Measurements from ENCODE around the gene ITPK1. TPM values are rescaled to one million over a fixed set of nuclear protein-coding genes. Genes with fewer than 3 reads are reported as not detected.

The ITPK1 gene
- total RNA-seq, 4 donors from 2014 or later = 19.7 to 97.7 (median 26.5) TPM

- TF ChIP-seq, protein P1, sequence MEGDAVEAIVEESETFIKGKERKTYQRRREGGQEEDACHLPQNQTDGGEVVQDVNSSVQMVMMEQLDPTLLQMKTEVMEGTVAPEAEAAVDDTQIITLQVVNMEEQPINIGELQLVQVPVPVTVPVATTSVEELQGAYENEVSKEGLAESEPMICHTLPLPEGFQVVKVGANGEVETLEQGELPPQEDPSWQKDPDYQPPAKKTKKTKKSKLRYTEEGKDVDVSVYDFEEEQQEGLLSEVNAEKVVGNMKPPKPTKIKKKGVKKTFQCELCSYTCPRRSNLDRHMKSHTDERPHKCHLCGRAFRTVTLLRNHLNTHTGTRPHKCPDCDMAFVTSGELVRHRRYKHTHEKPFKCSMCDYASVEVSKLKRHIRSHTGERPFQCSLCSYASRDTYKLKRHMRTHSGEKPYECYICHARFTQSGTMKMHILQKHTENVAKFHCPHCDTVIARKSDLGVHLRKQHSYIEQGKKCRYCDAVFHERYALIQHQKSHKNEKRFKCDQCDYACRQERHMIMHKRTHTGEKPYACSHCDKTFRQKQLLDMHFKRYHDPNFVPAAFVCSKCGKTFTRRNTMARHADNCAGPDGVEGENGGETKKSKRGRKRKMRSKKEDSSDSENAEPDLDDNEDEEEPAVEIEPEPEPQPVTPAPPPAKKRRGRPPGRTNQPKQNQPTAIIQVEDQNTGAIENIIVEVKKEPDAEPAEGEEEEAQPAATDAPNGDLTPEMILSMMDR (IDR thresholded peaks at IDR 0.05) = no peak
- no peak for TF ChIP-seq POLR2A (IDR thresholded peaks at IDR 0.05)
- no peak for DNase-seq
- no peak overlapping the region for H3K4me3 ChIP-seq
- no peak overlapping the region for H3K27ac ChIP-seq
- intact Hi-C loops (cut with DNase I; ENCODE audit: low total_unique reads) = no loop called here
- H3K27me3 ChIP-seq = no peaks in the 10 kb centered on the region
- no peaks in the 10 kb centered on the region for H3K4me1 ChIP-seq
- no peaks in the 10 kb centered on the region for H3K36me3 ChIP-seq
- no peaks in the 10 kb centered on the region for H3K9me3 ChIP-seq
These were observed 176.0 kb downstream of the ITPK1 start for GRCh38 chr14:92939699-92940098.

DNA sequence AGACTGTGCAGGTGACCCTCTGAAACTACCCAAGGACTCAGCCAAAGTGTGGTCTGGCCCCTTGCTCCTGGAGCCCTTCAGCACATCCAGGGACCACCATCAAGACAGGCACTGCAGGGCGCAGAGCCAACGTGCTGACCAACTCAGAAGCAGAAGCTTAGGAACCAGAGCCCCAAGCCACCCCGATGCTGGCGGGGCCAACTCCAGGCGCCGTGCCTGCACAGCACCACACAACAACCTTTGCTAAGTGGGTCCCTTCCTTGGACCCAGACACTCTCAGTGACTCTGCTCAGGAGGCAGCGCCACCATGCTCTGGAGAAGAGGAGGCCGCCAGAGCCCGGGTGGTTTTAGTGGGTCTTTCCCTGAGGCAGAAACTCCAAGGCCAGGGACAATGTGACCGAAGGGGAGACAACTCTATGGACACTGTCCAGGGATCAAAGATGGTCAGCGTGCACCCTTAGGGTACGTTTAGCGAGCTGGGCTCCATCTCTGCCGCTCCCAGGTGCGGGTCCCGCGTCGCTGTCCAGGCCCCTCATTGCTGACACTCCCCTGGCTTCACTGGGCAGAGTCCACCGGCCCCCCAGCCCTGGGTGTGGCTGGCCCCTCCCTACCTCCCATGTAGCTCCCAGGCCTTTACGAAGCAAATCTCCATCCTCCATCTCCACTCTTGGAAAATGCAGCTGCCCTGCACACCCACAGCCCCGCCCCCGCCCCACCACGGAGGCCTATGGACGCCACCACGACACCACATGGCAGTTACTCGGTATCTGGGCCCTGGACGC lies 176.6 kb downstream of the ITPK1 start:
- no peaks in the 10 kb centered on the region for H3K27me3 ChIP-seq
- intact Hi-C loops (cut with DNase I; ENCODE audit: low total_unique reads) = no loop called here
- TF ChIP-seq POLR2A (IDR thresholded peaks at IDR 0.05) = no peak
- TF ChIP-seq, protein P1 (IDR thresholded peaks at IDR 0.05) = no peak
- H3K36me3 ChIP-seq = no peaks in the 10 kb centered on the region
- no peak overlapping the region for H3K27ac ChIP-seq
- H3K9me3 ChIP-seq = no peaks in the 10 kb centered on the region
- H3K4me1 ChIP-seq = no peaks in the 10 kb centered on the region
- no peak overlapping the region for H3K4me3 ChIP-seq
- no peak for DNase-seq

GRCh38 chr14:92938235-92938875 lies 177.4 kb downstream of the ITPK1 start:
- Histone ChIP-seq H3K9me3 (no peaks in the 10 kb centered on the region), H3K27ac (no peak overlapping the region), H3K4me3 (no peak overlapping the region), H3K4me1 (no peaks in the 10 kb centered on the region), H3K36me3 (no peaks in the 10 kb centered on the region), H3K27me3 (no peaks in the 10 kb centered on the region)
- DNase-seq = no peak
- TF ChIP-seq POLR2A (IDR thresholded peaks at IDR 0.05) = no peak
- TF ChIP-seq, protein P1 (IDR thresholded peaks at IDR 0.05) = no peak
- intact Hi-C loops (cut with DNase I; ENCODE audit: low total_unique reads) = no loop called here

GRCh38 chr14:92937051-92937937 lies 178.4 kb downstream of the ITPK1 start:
- H3K4me1 ChIP-seq = no peaks in the 10 kb centered on the region
- no peak overlapping the region for H3K4me3 ChIP-seq
- H3K27me3 ChIP-seq = no peaks in the 10 kb centered on the region
- intact Hi-C loops (cut with DNase I; ENCODE audit: low total_unique reads) = no loop called here
- H3K9me3 ChIP-seq = no peaks in the 10 kb centered on the region
- TF ChIP-seq, protein P1 (IDR thresholded peaks at IDR 0.05) = no peak
- no peak for TF ChIP-seq POLR2A (IDR thresholded peaks at IDR 0.05)
- no peak overlapping the region for H3K27ac ChIP-seq
- H3K36me3 ChIP-seq = no peaks in the 10 kb centered on the region
- no peak for DNase-seq
